GM19023 (cell line): ENCODE data around the gene SLC17A8.
A peak's percentile ranks its signal among the peaks of the same experiment; 100 is the strongest.
"Not testable (repeated sequence)": the region's sequence is repeated elsewhere in the genome, so short reads cannot be mapped to it uniquely, and the experiment has no call there.

Source experiments
- ATAC-seq: cut with Tn5 transposase; IDR thresholded peaks from one replicate; pipeline ENCODE4 v1.9.1; 2021; ENCODE audit warnings: mild to moderate bottlenecking, moderate library complexity; ENCODE audit not compliant: unreplicated experiment

SLC17A8 gene

DNA sequence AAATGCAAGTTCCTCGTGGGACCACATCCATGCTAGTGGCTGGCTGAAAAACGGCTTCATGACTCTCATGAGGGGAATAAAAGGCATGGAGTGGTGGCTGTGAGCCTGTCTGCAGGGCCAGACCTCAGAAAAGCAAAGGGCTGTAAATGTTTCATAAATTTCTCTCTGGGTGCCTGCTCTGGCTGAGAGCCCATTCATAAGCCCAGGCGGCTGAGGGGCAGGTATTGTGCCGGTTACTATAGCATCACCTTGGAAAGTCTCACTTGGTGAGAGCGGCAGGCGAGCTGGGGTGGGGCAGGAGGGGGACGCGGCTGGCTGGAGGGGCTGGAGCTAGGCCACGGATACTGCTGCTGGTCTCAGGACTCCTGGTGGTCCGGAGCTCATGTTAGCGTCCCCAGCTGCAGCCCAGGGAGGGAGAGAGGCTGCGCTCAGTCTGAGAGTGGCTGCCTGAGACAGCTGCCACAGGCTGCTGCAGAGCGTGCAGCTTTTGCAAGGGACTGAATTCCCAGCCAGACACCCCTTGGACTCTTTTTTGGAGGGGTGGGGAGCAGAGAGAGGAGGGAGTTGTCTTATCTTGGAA lies at the start of gene SLC17A8:
SLC17A8 (plus strand) TSS at position 431 of the 580 bp plus-strand sequence. CDS start 318 bp downstream, outside the sequence.
- no peak for ATAC-seq

DNA sequence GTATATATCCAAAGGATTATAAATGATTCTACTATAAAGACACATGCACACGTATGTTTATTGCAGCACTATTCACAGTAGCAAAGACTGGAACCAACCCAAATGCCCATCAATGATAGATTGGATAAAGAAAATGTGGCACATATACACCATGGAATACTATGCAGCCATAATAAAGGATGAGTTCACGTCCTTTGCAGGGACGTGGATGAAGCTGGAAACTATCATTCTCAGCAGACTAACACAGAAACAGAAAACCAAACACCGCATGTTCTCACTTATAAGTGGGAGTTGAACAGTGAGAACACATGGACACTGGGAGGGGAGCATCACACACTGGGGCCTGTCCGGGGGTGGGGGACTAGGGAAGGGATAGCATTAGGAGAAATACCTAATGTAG lies 48.7 kb upstream of the SLC17A8 start:
- ATAC-seq, result not testable (repeated sequence)

DNA sequence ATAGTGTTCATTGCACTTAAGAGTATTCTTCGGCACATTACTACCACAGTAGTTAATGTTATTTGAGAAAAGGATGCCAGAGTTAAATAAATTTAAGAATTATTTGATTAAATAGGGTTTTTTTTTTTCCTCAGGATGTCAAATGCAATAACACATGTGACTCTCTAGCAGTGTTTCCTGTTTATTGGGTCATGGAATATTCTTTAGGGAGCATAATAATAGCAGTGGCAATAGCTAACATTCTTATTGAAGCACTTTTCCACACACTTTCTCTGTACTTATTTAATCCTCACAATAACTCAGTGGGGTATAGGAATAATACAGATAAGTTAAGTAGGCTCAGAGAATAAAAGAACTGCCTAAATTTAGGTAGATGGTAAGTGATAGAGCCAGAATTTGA lies 45.6 kb upstream of the SLC17A8 start:
- ATAC-seq, result no peak

DNA sequence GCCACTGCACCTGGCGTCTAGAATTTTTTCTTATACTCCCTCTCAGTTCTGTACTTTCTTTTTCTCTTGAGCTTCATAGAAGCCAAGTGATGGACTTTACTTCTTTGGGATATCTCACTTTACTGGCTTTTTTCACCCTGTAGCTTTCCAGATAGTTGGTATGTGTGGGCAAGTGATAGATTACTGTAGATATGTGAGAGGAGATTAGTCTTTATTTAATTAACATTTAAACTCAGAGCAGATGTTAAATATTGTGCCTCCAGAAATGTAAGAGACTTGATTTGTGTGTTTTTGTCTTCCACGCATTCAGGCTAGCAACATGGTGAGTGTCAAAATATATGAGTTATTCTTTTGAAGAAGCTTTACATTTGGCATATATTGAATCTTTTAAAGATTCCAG lies 39.5 kb upstream of the SLC17A8 start:
- ATAC-seq, result no peak

DNA sequence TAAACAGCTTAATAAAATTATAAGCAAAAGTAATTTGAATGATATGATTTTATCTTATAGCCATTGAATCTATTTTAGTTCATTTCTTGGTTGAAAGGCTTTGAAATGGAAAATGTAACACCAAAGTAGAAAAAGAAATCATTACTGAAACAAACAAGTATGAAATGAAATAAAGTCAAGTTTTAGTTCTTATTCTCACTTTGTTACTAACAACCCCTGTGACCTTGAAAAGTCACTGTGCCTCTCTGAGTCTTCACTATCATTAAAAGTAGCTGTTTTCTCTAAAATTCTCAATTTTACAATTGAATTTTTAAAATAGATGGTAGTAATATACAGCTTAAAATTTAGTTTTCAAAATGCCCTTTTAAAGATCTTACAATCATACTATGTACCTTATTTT lies 32.4 kb upstream of the SLC17A8 start:
- no peak for ATAC-seq

DNA sequence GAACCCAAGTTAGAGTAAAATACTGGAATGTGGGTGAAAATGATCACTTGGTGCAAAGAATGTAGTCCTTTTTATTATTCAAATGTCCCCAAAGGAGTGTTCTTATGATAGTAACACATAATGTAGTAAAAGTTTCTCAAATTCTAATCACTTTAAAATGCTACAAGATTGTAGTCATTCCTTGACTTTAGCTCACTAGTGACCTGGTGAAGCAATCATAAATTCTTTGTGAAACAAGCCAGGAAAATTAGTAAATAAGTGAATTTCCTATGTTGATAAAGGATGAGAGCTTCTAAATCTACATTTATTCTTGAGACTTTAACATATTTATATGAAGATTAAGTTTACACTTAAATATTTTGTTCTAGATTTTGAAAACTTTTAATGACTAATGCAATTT lies 30.7 kb upstream of the SLC17A8 start:
- no peak for ATAC-seq

DNA sequence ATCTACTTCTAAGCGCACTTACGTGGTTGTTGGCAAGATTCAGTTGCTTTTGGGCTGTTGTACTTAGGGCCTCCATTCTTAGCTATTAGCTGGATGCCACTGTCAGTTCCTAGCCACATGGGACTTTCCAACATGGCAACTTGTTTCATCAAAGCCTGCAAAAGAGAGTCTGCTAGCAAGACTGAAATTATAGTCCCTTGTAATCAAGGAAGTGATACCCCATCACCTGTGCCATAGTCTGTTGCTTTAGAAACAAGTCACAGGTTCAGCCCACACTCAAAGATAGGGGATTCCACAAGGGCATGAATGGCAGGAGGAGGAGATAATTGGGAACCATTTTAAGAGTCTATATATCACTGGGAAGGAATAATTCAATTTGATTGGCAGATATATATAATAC lies 27.1 kb upstream of the SLC17A8 start:
- ATAC-seq, result peak; percentile 91

DNA sequence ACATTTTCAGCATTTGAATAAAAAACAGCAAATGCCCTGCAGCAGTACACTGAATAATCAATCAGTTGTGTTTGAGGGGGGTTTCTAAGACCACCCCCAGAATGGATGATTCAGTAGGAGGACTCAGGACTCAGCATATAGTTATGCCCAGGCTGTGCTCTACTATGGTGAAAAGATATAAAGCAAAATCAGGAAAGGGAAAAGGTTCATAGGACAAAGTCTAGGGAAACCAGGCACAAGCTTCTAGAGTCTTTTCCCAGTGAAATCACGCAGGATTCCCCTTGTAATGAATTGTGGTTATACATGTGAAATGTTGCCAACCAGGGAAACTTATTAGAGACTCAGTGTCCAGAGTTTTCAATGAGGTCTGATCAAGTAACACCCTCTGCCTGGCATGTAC lies 25.0 kb upstream of the SLC17A8 start:
- no peak for ATAC-seq

DNA sequence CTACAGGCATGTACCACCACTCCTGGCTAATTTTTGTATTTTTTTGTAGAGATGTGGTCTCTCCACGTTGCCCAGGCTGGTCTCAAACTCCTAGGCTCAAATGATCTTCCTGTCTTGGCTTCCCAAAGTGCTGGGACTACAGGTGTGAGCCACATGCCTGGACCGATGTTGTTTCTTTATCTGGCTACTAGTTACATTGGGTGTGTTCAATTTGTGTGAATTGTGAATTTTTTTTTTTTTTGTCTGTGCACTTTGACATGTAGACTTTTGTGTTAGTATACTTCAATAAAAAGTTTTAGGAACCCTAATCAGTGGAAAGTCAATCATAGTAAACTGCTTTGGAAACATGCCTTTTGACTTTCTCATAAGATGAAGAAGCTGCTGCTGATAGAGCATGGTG lies 24.0 kb upstream of the SLC17A8 start:
- ATAC-seq, result no peak

DNA sequence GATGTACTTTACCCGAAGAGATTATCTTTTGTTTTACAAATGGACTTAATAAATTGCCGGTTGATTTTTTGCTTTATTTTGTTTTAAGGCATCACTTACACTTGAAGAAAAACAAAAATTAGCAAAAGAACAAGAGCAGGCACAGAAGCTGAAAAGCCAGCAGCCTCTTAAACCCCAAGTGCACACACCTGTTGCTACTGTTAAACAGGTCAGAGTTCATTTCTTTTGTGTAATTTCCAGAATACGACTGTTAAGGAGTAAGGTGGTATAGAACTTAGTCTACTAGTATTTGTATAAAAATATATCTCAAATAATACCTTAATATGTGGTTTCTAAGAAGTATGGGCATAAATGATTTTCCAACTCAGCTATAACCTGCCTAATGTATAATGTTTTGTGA lies 19.6 kb upstream of the SLC17A8 start:
- no peak for ATAC-seq

DNA sequence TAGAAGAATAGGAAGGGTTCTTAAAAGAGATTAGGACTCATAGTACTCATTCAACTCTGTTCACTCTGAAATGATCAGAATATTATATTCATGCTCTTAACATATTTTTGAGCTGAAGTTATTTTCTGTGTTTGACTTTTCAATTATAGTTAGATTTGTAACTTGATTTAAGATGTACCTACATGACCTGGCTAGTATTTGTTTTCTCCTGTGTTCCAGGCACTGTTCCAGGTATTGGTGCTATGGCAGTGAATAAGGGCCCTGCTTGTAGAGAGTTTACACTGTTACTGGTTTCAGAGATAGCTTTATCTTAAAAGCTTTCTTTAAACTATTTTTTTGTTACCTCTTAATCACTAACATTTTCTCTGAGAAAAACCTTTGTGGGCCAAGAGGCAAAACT lies 19.1 kb upstream of the SLC17A8 start:
- ATAC-seq, result no peak

DNA sequence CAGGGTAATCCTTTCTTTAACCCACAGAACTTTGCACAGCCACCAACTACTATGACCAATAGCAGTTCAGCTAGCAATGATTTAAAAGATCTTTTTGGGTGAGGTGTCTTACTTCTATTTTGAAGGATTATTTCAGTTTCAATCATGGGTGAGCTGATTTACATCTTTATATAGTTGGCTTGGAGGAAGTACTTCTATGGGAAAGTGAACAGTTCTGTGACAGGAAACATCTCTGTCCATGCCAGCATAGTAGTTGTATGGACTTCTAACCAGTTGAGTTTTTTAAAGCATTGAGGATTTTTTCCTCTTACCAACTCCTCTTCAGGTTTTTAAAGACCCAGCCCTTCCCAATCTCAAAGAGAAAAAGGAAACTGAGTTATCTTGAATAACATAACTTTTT lies 17.8 kb upstream of the SLC17A8 start:
- no peak for ATAC-seq

DNA sequence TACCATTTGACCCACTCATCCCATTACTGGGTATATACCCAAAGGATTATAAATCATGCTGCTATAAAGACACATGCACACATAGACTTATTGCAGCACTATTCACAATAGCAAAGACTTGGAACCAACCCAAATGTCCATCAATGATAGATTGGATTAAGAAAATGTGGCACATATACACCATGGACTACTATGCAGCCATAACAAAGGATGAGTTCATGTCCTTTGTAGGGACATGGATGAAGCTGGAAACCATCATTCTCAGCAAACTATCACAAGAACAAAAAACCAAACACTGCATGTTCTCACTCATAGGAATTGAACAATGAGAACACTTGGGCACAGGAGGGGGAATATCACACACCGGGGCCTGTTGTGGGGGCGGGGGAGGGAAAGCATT lies 14.0 kb upstream of the SLC17A8 start:
- ATAC-seq, result not testable (repeated sequence)

DNA sequence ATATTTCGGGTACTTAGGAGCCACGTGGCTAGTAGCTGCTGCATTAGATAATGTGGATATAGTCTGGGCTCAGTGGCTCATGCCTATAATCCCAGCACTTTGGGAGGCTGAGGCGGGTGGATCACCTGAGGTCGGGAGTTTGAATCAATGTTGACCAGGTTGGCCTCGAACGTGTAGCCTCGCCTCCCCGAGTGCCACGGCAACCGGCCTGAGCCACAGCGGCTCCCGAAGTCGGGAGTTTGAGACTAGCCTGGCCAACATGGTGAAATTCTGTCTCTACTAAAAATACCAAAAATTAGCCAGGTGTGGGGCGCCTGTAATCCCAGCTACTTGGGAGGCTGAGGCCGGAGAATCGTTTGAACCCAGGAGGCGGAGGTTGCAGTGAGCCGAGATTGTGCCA lies 12.5 kb upstream of the SLC17A8 start:
- ATAC-seq, result not testable (repeated sequence)

DNA sequence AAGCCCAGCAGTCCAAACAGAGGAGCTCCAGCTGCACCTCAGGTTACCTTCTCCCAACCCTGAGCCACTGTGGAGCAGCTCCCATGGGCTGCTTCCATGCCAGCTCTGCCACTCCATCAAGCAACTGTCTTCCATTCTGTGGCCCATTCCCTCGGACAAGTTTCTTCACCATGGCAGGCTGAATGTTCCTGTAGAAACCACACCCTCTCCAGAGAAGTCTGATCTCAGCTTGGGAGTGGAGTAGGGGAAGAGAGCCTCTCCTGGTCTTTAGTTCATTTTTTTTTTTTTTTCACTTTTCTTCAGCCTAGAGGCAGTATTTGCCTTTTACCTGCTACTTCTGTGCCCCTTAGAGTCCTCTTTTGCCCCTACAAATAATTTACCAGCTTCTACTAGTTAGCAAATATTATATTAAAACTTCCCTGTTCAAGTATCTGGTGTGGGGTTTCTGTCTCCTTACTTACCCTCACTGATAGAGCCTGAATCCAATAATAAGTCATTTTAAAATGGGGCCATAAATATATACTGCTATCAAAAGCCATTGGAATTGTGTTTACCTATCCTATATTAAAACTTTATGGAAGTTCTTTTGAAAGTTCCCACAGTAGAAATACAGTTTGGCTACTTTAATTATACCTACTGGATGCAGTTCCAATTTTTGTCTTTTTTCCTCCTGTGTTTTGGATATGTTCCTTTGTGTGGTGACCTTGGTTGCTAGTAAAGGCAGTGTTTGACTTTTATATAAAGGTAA lies 11.7 kb upstream of the SLC17A8 start:
- no peak for ATAC-seq

DNA sequence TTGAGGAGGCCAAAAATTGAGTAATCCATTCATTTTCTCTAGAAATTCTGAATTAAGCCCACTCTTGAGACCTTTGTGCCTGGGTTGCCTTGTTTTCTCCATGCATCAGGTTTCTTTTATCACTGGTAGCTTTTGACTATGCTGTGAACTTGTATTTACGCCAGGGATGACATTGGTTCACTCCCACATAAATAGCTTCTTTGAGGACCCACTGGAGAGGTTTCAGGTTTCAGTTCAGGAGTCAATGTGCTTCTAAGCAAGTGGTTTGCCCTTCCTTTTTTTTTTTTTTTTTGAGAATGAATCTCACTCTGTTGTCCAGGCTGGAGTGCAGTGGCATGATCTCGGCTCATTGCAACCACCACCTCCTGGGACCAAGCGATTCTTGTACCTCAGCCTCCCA lies 10.2 kb upstream of the SLC17A8 start:
- no peak for ATAC-seq

DNA sequence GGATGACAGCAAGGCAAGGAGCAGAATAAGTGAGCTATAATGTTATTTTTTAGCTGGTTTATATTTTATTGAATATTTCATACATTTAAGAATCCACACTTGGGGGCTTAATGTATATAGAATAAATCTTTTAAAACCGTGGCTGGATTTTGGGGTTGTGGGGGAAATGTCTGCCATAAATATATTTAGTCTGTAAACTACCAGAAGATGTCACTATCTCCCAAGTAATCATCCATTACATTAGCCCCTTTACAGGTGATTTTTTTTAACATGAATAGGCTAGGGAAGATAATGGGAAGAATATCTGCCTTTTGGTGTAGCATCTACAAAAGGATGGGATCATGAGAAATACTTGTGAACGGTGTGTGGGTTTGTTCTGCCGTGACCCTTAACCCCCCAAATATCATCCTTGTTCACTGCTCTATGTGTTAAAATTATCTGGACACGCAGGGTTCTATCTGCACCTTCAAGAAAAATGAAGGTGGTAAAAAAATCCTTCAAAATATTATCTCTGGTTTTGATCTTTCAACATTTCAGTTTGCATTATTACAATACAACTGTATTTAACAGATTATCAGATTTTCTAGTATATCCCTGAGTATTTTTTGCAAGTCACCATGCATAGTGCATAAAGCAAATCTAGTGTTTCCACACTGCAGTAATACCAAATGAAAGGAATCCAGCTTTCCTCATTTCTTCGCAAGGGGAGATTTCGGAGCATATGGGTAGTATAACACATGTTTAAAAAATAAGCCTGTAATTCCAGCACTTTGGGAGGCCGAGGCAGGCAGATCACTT lies 8.0 kb upstream of the SLC17A8 start:
- ATAC-seq, result no peak

DNA sequence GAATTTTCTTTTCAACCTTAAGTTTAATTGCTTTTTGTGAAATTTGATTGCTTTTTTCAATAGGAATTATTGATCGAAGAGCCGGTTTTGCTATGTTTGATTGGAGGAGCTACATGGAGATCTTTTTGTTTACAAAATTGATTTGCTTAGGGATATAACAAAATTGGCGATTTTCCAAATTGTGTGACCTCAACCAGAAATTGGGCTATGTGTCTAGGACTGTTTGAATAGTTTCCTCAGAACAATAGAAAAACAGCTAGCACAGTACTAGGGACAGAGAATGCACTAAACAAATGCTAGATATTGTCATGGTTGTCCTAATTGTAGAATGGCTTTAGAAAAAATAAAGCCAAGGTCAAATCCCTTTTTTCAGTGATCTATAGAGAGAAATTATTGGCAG lies 2.4 kb downstream of the SLC17A8 start:
- ATAC-seq, result no peak

DNA sequence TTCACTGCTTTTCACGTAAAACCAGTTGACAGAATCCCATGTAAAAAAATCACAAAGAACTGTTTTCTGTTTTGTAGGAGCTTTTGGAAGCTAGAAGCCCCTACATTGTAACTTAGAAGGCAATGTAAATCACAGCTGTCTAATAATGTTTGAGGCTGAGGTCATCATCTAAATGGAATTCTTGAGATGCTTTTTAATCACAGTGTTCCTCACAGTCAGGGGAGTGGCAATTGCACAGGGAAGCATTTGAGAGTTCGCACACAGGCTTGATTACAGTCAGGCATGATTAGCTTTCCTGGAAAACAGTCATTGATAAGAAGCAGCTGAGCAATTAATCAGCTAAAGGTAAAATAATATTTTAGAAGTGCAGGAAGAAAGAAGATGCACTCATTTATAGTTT lies 2.9 kb downstream of the SLC17A8 start:
- ATAC-seq, result no peak

DNA sequence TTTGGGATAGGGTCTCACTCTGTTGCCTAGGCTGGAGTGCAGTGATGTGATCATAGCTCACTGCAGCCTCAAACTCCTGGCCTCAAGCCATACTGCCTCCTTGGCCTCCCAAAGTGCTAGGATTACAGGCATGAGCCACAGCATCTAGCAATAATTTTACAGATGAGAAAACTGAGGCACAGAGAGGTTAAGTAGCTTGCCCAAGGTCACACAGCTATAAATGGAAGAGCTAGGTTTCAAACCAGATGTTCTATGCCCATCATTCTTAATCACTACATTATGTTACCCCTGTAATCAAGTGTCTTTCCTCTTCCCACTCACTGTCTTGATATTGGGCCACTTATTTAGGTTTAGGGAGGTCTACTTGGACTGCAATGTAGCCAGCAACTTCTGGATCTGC lies 3.6 kb downstream of the SLC17A8 start:
- ATAC-seq, result no peak

DNA sequence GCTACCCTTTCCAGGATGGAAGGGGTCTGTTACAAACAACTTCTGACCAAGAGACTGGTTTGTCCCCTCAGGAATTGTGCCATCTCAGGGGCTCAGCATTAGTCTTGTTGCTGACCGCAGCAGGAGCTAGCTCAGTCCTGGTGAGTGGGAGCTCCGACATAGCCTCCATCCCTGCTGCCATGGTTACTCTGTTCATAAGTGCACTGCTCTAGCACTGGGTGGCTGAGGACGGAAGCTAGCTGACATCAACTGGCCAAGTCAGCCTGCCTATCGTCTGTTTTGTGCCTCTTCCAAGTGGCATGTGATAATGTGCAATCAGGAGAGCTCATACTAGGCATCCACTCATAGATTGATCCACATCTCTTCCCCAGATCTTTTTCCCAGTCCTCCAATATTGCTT lies 7.5 kb downstream of the SLC17A8 start:
- ATAC-seq, result no peak

DNA sequence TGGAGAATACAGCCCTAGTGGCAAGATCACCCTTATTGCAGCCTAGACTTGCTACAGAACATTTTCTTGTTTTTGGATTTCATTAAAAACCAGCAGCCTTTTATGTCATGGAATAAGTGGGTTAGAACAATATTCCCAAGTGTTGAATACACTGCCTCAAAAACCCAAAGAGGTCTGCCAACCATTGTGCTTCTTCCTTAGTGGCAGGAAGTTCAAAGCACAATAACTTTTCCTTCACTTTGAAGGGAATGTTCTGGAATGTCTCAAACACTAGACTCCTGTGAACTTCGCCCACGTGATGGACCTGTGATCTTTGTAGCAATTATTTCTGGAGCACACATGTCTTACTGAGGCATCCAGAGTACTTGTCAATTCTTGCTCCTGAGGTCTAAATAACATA lies 8.5 kb downstream of the SLC17A8 start:
- ATAC-seq, result no peak
